Epithelial cell of proximal tubule (primary cell): ENCODE data around the gene DIAPH2. TPM values are rescaled to one million over a fixed set of nuclear protein-coding genes. Genes with fewer than 3 reads are reported as not detected.

Experiments
- DNase-seq: peaks from one replicate; pipeline ENCODE4 v3.0.0-alpha.2; 2011; ENCODE audit warnings: low read depth
- H3K4me3 ChIP-seq: 2 replicates; pipeline ENCODE4 v1.5.1; 2011; ENCODE audit warnings: low read depth, mild to moderate bottlenecking, low read length
- total RNA-seq: library from RNA; depleted of rRNA; stranded (reverse); fragments of >200 nt; gene quantifications from 2 replicates; pipeline ENCODE4 v1.2.3, GENCODE V29; 2015
- TF ChIP-seq, protein P1 (sequence below): conservative IDR thresholded peaks from 2 replicates; pipeline ENCODE4 v1.5.1; 2012; ENCODE audit warnings: low read depth, mild to moderate bottlenecking, low read length

Gene DIAPH2
- total RNA-seq, 1 donor from 2014 or later = 15.1 TPM

DNA sequence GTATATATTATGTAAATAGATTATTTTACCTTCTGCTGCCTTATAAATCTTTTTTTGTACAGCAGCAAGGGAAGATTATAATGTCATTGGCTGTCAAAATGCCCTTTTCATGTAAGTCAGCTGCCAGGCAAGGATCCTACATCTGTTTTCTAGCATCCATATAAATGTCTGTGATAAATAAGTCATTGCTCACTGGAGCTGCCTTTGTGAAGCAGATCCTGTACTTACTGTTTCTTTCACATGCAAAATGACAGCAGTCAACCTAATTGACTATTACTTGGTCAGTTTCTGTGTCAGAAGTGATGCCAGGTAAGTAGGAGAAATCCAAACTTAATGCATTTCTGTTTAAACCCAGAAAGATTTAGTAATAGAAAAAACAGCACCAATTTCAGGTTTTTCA is 819.8 kb downstream of the DIAPH2 start:
- DNase-seq = no peak
- TF ChIP-seq, protein P1, sequence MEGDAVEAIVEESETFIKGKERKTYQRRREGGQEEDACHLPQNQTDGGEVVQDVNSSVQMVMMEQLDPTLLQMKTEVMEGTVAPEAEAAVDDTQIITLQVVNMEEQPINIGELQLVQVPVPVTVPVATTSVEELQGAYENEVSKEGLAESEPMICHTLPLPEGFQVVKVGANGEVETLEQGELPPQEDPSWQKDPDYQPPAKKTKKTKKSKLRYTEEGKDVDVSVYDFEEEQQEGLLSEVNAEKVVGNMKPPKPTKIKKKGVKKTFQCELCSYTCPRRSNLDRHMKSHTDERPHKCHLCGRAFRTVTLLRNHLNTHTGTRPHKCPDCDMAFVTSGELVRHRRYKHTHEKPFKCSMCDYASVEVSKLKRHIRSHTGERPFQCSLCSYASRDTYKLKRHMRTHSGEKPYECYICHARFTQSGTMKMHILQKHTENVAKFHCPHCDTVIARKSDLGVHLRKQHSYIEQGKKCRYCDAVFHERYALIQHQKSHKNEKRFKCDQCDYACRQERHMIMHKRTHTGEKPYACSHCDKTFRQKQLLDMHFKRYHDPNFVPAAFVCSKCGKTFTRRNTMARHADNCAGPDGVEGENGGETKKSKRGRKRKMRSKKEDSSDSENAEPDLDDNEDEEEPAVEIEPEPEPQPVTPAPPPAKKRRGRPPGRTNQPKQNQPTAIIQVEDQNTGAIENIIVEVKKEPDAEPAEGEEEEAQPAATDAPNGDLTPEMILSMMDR = no peak
- no peak overlapping the region for H3K4me3 ChIP-seq

DNA sequence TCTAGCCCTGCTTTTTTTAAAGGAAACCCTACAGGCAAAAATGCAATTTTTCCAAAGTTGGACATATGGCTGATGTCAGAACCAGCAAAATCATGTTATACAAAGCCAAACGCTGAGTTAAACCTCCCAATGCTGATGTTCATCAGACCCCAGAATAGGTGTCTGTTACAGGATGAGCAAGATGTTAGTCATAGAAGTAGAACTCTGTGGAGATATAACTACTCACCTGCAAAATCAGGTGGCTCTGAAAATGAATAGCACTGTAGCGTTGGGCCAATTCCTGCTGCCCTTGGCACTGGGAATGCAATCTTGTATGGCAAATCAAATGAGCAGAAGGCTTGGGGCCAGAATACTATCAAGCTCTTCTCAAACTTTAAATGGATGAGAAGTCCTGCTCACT is 833.1 kb downstream of the DIAPH2 start:
- TF ChIP-seq, protein P1 = no peak
- H3K4me3 ChIP-seq = no peak overlapping the region
- DNase-seq = no peak

DNA sequence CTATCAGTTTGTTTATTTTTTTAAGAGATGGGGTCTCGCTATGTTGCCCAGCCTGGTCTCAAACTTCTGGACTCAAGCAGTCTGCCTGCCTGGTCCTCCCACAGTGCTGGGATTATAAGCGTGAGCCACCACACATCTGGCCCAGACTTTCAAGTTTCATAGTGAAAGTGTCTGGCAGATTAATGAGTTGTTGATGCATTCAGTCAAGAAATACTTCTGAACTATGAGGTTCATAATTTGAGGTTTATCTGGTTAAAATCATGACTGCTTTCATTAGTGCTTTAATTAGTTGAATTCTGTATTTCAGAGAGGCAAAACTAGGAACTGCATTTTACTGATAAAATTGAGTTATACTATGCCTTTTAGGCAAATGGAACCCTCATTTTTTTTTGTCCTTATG is 837.7 kb downstream of the DIAPH2 start:
- no peak for DNase-seq
- H3K4me3 ChIP-seq = no peak overlapping the region
- TF ChIP-seq, protein P1 = no peak

DNA sequence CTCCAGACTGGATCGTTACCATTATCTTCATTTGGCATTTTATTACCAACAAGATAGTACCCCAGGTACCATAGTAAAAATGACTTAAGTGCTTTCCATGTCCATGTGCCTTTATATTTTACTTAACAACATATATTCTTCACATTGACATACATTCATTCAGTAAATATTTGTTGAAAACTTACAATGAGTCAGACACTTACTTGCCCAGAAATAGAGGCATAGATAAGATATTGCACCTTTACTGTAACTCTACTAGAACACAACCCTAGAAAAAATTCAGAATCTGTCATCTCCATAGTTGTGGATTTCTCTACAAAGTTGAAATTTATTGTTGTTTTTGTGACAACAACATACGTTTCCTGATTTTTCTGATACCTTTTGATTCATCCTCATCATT is 839.7 kb downstream of the DIAPH2 start:
- DNase-seq = no peak
- TF ChIP-seq, protein P1 = no peak
- no peak overlapping the region for H3K4me3 ChIP-seq

DNA sequence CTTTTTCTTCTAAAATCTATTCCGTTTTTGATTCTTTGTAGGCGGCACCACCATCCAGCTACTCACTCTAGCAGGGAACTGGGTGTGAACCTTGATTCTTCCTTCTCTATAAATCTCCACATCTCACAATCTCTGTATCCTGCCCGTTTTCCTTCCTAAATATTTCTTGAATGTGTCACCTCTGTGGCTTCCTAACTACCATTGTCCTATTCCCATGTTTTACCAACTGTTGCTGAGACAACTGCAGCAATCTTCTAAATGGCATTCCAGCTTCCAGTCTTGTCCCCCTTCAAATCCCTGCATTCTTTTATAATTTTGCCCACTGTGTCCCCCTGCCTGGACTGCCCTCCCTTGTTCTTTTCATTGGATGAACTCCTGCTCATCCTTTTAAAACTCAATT is 840.4 kb downstream of the DIAPH2 start:
- TF ChIP-seq, protein P1 = no peak
- no peak overlapping the region for H3K4me3 ChIP-seq
- DNase-seq = peak; percentile 6

DNA sequence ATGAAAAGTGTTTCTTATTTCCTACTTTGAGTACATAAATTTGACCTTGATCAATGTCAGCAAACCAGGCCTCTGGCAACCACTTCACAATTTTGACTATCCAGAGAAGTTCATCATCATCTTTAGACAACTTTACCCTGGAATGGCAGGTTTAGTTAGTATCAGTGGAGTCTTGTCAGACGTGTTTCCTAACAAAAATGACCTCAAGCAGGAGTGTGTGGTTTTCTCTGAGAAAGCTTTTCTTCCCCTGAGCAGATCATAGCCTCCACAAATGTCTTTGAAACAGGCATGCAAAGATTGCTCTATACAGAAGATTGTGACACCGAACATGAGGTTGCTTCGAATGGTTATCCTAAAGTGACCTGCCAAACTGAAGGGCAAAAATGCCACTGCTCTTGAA is 841.3 kb downstream of the DIAPH2 start:
- DNase-seq = no peak
- H3K4me3 ChIP-seq = no peak overlapping the region
- TF ChIP-seq, protein P1 = no peak

DNA sequence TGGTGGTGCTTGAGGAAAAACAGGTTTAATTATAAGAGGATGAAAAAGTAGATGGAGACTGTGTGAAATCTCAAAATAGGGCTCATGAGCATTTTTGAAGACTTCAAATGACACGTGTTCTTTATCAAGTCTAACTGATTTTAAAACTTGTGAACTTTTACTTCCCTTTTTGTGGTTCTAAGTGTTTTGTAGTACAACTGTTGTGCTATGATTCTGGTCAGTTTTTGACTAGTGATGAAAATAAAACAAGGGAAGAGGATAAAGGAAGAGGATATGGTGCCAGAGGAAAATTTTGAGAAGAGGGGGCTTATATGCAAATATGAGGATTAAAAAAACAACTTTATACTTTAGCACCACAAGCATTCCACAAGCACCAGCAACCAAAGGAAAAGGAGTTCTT is 843.1 kb downstream of the DIAPH2 start:
- no peak overlapping the region for H3K4me3 ChIP-seq
- no peak for DNase-seq
- TF ChIP-seq, protein P1 = no peak
